Measurements from ENCODE around the gene HS3ST4.

HS3ST4 gene

DNA sequence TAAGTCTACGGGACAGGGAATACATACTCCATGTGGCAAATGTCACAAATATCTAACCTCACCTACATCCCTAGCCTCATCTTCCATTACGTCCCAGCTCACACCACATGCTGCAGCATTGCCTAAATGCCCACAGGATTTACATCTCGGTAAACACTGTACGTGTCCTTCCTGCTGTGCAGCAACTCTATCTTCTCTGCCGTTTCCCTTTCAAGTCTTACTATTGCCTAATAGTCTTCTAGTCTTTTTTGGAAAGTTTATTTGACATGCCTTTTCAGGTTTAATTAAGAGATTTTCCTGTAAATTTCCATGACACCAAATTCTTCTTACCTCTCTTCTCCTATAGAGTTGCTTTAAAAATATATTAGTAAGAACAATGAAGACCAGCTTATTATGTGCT lies 120.5 kb downstream of the HS3ST4 start:
- TF ChIP-seq, protein P1, sequence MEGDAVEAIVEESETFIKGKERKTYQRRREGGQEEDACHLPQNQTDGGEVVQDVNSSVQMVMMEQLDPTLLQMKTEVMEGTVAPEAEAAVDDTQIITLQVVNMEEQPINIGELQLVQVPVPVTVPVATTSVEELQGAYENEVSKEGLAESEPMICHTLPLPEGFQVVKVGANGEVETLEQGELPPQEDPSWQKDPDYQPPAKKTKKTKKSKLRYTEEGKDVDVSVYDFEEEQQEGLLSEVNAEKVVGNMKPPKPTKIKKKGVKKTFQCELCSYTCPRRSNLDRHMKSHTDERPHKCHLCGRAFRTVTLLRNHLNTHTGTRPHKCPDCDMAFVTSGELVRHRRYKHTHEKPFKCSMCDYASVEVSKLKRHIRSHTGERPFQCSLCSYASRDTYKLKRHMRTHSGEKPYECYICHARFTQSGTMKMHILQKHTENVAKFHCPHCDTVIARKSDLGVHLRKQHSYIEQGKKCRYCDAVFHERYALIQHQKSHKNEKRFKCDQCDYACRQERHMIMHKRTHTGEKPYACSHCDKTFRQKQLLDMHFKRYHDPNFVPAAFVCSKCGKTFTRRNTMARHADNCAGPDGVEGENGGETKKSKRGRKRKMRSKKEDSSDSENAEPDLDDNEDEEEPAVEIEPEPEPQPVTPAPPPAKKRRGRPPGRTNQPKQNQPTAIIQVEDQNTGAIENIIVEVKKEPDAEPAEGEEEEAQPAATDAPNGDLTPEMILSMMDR (IDR thresholded peaks at IDR 0.05; ENCODE audit: low read depth, low read length, missing control alignments): no peak
- no peak for DNase-seq (ENCODE audit: low read depth)
- in situ Hi-C loops (cut with HindIII; ENCODE audit: low sequenced_read_pairs): no loop called here
- H3K4me3 ChIP-seq (ENCODE audit: low read depth, low read length): no peak overlapping the region

DNA sequence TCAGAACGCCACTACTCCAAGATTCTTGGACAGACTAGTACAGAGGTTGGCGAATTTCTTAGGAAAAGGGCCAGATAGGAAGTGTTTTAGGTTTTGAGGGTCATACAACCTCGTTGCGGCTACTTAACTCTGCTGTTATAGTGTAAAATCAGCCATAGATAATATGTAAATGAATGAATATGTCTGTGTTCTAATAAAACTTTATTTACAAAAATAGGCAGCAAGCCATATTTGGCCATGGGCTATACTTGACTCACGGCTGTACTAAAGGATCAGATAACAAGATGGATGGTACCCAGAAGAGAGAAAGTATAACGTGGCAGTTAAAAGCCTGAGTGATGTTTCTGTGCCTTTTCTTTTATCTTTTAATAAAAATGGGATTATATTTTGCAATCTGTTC lies 125.5 kb downstream of the HS3ST4 start:
- TF ChIP-seq, protein P1 (IDR thresholded peaks at IDR 0.05; ENCODE audit: low read depth, low read length, missing control alignments): no peak
- DNase-seq (ENCODE audit: low read depth): no peak
- no peak overlapping the region for H3K4me3 ChIP-seq (ENCODE audit: low read depth, low read length)
- in situ Hi-C loops (cut with HindIII; ENCODE audit: low sequenced_read_pairs): no loop called here

DNA sequence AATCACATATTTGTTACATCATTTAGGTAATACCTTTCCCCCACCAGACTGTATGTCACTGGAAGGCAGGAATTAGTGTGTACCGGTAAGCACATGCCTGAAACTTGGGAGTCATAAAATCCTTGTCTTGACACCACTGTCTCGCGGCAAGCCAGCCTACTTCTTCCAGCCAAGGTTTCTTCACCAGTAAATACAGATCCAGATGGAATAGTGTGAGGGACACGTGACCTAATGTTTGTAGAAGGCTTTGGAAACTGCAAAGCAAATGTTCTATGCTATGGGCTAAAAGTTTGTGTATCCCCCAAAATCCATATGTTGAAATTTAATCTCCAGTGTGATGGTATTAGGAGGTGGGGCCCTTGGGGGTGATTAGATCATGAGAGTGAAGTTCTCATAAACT lies 126.1 kb downstream of the HS3ST4 start:
- H3K4me3 ChIP-seq (ENCODE audit: low read depth, low read length): no peak overlapping the region
- no peak for DNase-seq (ENCODE audit: low read depth)
- TF ChIP-seq, protein P1 (IDR thresholded peaks at IDR 0.05; ENCODE audit: low read depth, low read length, missing control alignments): no peak
- in situ Hi-C loops (cut with HindIII; ENCODE audit: low sequenced_read_pairs): no loop called here

DNA sequence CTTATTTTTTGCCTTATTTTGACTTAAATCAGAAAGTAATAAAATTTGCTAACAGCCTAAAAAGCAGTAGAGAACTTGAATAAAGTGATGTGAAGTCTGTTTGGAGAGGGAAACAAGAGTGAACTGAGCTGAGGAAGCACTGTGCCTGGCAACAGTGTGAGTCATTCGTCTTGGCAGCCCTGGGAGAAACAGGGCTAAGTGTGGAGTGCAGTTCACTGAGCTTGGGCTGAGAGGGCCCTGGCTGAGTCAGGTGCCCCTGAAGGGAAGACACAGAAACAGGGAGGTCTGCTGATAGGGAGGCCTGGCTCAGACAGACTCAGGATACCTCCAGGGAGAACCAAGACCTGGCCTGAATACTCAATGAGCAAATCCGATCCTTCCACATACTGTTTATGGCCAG lies 132.1 kb downstream of the HS3ST4 start:
- H3K4me3 ChIP-seq (ENCODE audit: low read depth, low read length): no peak overlapping the region
- DNase-seq (ENCODE audit: low read depth): no peak
- in situ Hi-C loops (cut with HindIII; ENCODE audit: low sequenced_read_pairs): no loop called here
- TF ChIP-seq, protein P1 (IDR thresholded peaks at IDR 0.05; ENCODE audit: low read depth, low read length, missing control alignments): no peak

DNA sequence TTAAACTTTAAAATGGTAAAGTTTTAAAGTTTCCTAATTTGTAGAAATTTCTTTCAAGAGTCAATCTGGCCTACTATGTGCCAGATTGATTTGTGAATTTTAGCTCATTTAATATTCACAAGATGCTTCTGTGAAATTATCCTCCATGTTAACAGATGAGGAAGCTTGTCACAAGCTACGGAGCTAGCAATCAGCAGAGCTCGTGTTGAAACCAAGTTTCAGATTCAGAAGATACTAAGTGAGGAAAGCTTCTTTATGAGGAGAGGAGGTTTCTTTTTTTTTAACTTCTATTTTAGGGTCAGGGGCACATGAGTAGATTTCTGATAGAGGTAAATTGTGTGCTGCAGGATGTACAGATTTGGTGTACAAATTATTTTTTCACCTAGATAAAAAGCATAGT lies 135.9 kb downstream of the HS3ST4 start:
- DNase-seq (ENCODE audit: low read depth): no peak
- no peak overlapping the region for H3K4me3 ChIP-seq (ENCODE audit: low read depth, low read length)
- TF ChIP-seq, protein P1 (IDR thresholded peaks at IDR 0.05; ENCODE audit: low read depth, low read length, missing control alignments): no peak
- in situ Hi-C loops (cut with HindIII; ENCODE audit: low sequenced_read_pairs): no loop called here

DNA sequence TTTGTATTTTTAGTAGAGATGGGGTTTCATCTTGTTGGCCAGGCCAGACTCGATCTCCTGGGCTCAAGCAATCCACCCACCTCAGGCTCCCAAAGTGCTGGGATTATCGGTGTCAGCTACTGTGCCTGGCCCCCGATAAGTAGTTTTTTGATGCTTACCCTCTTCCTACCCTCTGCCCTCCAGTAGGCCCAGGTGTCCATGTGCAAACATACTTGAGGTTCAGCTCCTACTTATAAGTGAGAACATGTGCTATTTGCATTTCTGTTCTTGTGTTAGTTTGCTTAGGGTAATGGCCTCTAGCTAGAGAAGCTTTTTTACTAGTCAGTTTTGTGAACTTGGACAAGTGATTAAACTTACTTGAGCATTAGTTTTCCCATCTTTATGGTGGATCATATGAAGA lies 136.8 kb downstream of the HS3ST4 start:
- TF ChIP-seq, protein P1 (IDR thresholded peaks at IDR 0.05; ENCODE audit: low read depth, low read length, missing control alignments): no peak
- in situ Hi-C loops (cut with HindIII; ENCODE audit: low sequenced_read_pairs): no loop called here
- DNase-seq (ENCODE audit: low read depth): no peak
- no peak overlapping the region for H3K4me3 ChIP-seq (ENCODE audit: low read depth, low read length)

DNA sequence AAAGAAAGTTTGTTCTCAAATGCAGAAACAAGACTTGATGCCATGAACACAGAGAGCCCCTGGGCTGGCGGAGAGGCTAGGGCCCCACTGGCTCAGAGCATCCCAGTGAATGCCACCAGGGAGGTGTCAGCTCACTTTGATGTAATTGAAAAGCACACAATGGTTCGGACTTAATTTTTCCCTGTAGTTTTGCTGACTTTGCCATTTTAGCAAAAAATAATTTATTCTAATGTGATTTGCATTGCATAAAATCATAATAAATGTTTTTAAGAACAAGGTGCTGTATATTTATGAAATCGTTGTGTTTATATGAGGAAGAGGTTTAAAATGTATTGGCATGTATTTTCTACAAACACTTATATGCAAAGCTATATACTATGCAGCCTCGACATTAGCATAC lies 140.5 kb downstream of the HS3ST4 start:
- in situ Hi-C loops (cut with HindIII; ENCODE audit: low sequenced_read_pairs): no loop called here
- TF ChIP-seq, protein P1 (IDR thresholded peaks at IDR 0.05; ENCODE audit: low read depth, low read length, missing control alignments): no peak
- no peak overlapping the region for H3K4me3 ChIP-seq (ENCODE audit: low read depth, low read length)
- no peak for DNase-seq (ENCODE audit: low read depth)
